ENCODE measurements around the gene SSH2. TPM values are rescaled to one million over a fixed set of nuclear protein-coding genes. Genes with fewer than 3 reads are reported as not detected.

SSH2 gene
- polyA plus RNA-seq, 1 donor from 2014 or later: 16.6 TPM

GRCh38 chr17:29579866-29580771 is 349.9 kb downstream of the SSH2 start:
- Histone ChIP-seq H3K9me2 (ENCODE audit: insufficient read depth, low read length) (no peaks in the 10 kb centered on the region), H3F3A (ENCODE audit: insufficient read depth, low read length, poor library complexity, severe bottlenecking) (no peaks in the 10 kb centered on the region), H3K79me2 (replicated peaks; ENCODE audit: insufficient read depth, low read length) (peaks cover 3% of the 10 kb centered on the region), H3K4me2 (ENCODE audit: low read length) (no peak overlapping the region), H3K9ac (ENCODE audit: low read length) (no peak overlapping the region), H3K36me3 (ENCODE audit: insufficient read depth, low read length) (no peaks in the 10 kb centered on the region), H3K9me3 (ENCODE audit: low read length) (no peaks in the 10 kb centered on the region), H4K20me1 (ENCODE audit: insufficient read depth) (no peaks in the 10 kb centered on the region), H3K27me3 (ENCODE audit: insufficient read depth, low read depth, low read length) (no peaks in the 10 kb centered on the region), H2AFZ (ENCODE audit: low read depth, low read length) (no peak overlapping the region), H3K4me3 (ENCODE audit: low read length) (no peak overlapping the region), H3K27ac (ENCODE audit: low read length) (no peak overlapping the region)
- TF ChIP-seq RAD21 (conservative IDR thresholded peaks at IDR 0.05) (peak; percentile 88), CTCF (IDR thresholded peaks at IDR 0.05; ENCODE audit: poor library complexity, severe bottlenecking) (peak; percentile 92), SMC3 (conservative IDR thresholded peaks at IDR 0.05; ENCODE audit: poor library complexity) (peak; percentile 91), POLR2AphosphoS5 (IDR thresholded peaks at IDR 0.05) (no peak)

- Histone ChIP-seq H3K4me2 (ENCODE audit: low read length) (no peak overlapping the region), H3K9me3 (ENCODE audit: low read length) (no peaks in the 10 kb centered on the region), H4K20me1 (ENCODE audit: insufficient read depth) (no peaks in the 10 kb centered on the region), H3F3A (ENCODE audit: insufficient read depth, low read length, poor library complexity, severe bottlenecking) (no peaks in the 10 kb centered on the region), H3K9ac (ENCODE audit: low read length) (no peak overlapping the region), H2AFZ (ENCODE audit: low read depth, low read length) (no peak overlapping the region), H3K27ac (ENCODE audit: low read length) (no peak overlapping the region), H3K9me2 (ENCODE audit: insufficient read depth, low read length) (no peaks in the 10 kb centered on the region), H3K4me3 (ENCODE audit: low read length) (no peak overlapping the region), H3K27me3 (ENCODE audit: insufficient read depth, low read depth, low read length) (no peaks in the 10 kb centered on the region), H3K36me3 (ENCODE audit: insufficient read depth, low read length) (no peaks in the 10 kb centered on the region), H3K79me2 (replicated peaks; ENCODE audit: insufficient read depth, low read length) (peaks cover 3% of the 10 kb centered on the region)
- no peak for TF ChIP-seq REST (IDR thresholded peaks at IDR 0.05; ENCODE audit: borderline replicate concordance)
- no peak for TF ChIP-seq TAF1 (IDR thresholded peaks at IDR 0.05; ENCODE audit: low read depth)
- no peak for TF ChIP-seq RAD21 (conservative IDR thresholded peaks at IDR 0.05)
- TF ChIP-seq EZH2 (IDR thresholded peaks at IDR 0.05; ENCODE audit: borderline replicate concordance, insufficient read depth, low read length, poor library complexity, severe bottlenecking): no peak
- no peak for TF ChIP-seq SMC3 (conservative IDR thresholded peaks at IDR 0.05; ENCODE audit: poor library complexity)
- TF ChIP-seq EP300 (conservative IDR thresholded peaks at IDR 0.05; ENCODE audit: poor library complexity, severe bottlenecking): no peak
- no peak for TF ChIP-seq MXI1 (conservative IDR thresholded peaks at IDR 0.05; ENCODE audit: poor library complexity, severe bottlenecking)
- TF ChIP-seq CTCF (IDR thresholded peaks at IDR 0.05; ENCODE audit: poor library complexity, severe bottlenecking): no peak
- TF ChIP-seq POLR2AphosphoS5 (IDR thresholded peaks at IDR 0.05): no peak
Measured at GRCh38 chr17:29578626-29579485, 351.2 kb downstream of the SSH2 start.

All from neural cell (in vitro differentiated cells).